ENCODE results near the gene HMGB4.

HMGB4 gene

DNA sequence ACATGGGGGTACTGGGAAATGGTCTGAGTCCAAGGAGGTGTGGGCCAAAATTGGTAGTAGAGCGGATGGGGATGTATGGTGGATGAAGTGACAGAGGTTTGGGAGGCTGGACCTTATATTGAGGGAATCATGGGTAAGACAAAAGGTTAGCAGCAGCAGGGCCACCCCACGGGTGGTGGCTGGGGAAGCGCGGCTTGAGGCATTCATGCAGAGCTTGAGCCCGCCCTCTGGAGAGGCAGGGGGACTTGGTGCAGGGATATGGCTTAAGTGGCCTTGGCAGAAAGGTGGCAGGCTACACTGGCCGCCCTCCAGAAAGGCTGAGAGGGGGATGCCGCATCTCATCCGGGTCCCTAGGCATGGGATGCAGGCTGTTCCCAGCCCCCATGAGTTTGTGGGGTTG, 31.5 kb downstream of the HMGB4 start:
- ChIA-PET POLR2A (no interaction called here), CTCF (no interaction called here)
- no peak for TF ChIP-seq L3MBTL2 (conservative IDR thresholded peaks at IDR 0.05)
- no peak for TF ChIP-seq CTBP1 (IDR thresholded peaks at IDR 0.05; ENCODE audit: borderline replicate concordance)
- TF ChIP-seq, protein P1, sequence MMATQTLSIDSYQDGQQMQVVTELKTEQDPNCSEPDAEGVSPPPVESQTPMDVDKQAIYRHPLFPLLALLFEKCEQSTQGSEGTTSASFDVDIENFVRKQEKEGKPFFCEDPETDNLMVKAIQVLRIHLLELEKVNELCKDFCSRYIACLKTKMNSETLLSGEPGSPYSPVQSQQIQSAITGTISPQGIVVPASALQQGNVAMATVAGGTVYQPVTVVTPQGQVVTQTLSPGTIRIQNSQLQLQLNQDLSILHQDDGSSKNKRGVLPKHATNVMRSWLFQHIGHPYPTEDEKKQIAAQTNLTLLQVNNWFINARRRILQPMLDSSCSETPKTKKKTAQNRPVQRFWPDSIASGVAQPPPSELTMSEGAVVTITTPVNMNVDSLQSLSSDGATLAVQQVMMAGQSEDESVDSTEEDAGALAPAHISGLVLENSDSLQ (IDR thresholded peaks at IDR 0.05), result no peak
- TF ChIP-seq HDGF (IDR thresholded peaks at IDR 0.05; ENCODE audit: borderline replicate concordance), result no peak
- TF ChIP-seq SUZ12 (IDR thresholded peaks at IDR 0.05), result no peak
- TF ChIP-seq FOXM1 (IDR thresholded peaks at IDR 0.05; ENCODE audit: borderline replicate concordance), result no peak
- no peak for TF ChIP-seq ELF4 (IDR thresholded peaks at IDR 0.05)
- no peak for TF ChIP-seq LEF1 (IDR thresholded peaks at IDR 0.05; ENCODE audit: borderline replicate concordance)
- TF ChIP-seq NFRKB (IDR thresholded peaks at IDR 0.05), result no peak
- TF ChIP-seq FOXK2 (IDR thresholded peaks at IDR 0.05), result no peak
- no peak for TF ChIP-seq TARDBP (IDR thresholded peaks at IDR 0.05)
- TF ChIP-seq BHLHE40 (IDR thresholded peaks at IDR 0.05; ENCODE audit: borderline replicate concordance), result no peak
- no peak for TF ChIP-seq ZNF384 (IDR thresholded peaks at IDR 0.05)
- no peak for TF ChIP-seq FOXA1 (IDR thresholded peaks at IDR 0.05)
- no peak for TF ChIP-seq ARNT (IDR thresholded peaks at IDR 0.05)
- TF ChIP-seq SP1 (IDR thresholded peaks at IDR 0.05), result no peak
- DNase-seq (ENCODE audit: extremely low spot score), result no peak

DNA sequence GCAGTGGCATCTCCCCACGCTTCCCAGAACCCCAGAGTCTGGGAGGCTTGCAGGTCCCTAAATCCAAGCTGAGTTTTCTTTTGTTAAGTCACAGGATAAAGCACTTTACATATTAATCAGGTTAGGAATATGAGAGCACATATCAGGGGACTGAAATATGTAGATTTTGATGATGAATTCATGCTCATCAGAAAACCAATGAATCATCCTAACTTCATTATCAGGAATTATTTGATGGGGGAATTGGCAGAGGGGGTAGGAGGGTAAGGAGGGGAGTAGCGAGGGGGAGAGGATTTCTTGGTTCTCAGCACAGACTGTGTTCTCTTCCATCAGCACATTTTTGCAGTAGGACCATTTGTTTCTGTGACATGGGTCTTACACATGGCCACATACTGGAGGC, 32.1 kb downstream of the HMGB4 start:
- no peak for TF ChIP-seq LEF1 (IDR thresholded peaks at IDR 0.05; ENCODE audit: borderline replicate concordance)
- no peak for TF ChIP-seq NFRKB (IDR thresholded peaks at IDR 0.05)
- CTCF ChIA-PET, result no interaction called here
- POLR2A ChIA-PET, result no interaction called here
- DNase-seq (ENCODE audit: extremely low spot score), result no peak

DNA sequence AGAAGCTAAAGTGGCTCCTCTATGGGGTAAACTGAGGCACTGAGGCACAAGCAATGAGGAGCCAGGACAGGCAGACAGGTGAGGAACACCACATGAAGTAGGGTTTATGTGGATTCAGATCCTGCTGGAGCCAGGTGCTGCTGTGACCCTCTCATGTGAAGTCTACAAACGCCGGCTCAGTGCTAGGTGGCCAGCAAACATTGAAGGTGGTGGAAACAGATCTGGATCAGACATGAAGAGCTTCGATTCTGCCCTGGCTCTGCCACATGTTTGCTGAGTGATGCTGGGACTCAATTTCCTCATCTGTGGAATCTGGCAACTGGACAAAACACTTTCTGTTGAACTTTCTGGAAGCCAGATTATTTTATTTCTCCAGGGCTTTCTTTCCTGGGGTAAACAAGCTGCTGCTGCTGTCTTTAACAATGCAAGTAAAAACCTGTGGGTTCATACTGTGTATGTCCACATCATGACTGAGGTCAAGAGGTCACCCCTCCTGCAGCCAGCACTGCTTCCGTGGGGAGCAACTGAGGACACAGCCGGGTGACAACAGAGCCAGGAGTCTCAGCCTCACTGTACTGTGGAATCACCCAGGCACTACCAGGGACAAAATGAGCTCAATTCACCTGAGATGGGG, 33.3 kb downstream of the HMGB4 start:
- no peak for DNase-seq (ENCODE audit: extremely low spot score)
- TF ChIP-seq TARDBP (IDR thresholded peaks at IDR 0.05) (no peak), FOXA1 (IDR thresholded peaks at IDR 0.05) (no peak), SUZ12 (IDR thresholded peaks at IDR 0.05) (no peak), HDGF (IDR thresholded peaks at IDR 0.05; ENCODE audit: borderline replicate concordance) (no peak), LEF1 (IDR thresholded peaks at IDR 0.05; ENCODE audit: borderline replicate concordance) (no peak), ZNF384 (IDR thresholded peaks at IDR 0.05) (no peak), L3MBTL2 (conservative IDR thresholded peaks at IDR 0.05) (no peak), FOXK2 (IDR thresholded peaks at IDR 0.05) (no peak), BHLHE40 (IDR thresholded peaks at IDR 0.05; ENCODE audit: borderline replicate concordance) (no peak)
- ChIA-PET CTCF (interaction anchor here (0.6 kb wide), 1 partner anchor 343 kb away, joined by 3 read pairs; no protein-coding TSS in a partner anchor), POLR2A (no interaction called here)

DNA sequence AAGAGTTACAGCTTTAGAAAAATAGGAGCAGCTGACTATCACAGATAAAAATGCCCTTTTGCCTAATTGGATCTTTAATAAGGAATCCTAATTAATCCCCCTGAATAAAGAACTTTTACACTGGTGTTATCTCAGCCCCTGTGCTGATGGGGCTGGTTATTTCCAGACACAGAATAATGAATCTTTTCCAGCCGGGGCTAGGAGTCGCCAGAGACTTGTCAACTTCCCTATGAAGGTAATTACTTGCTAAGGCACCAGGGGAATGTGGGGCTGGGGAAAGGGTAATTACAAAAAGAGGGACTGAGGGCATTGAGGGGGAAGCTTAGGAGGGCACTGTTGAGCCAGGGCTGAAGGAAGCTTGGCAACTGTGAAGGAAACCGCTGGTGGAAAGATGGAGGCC, 34.5 kb downstream of the HMGB4 start:
- CTCF ChIA-PET, result no interaction called here

DNA sequence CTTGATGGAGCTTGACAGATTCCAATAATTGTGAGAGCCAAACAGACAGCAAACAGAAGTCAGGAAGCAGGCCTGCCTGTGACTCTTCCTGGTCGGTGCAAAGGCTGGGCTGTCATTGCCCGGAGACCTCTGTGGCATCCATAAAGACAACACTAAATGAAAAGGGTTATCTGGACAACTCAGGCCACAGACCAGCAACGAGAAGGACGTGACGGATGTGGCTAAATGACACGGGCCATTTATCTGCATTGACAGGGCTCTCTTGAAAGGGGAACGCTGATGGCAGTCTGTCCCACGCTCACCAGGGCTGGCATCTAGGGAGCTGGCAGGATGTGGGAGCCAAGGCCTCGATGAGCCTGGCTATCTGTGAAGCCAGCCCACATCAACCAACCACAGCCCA, 35.0 kb downstream of the HMGB4 start:
- DNase-seq (ENCODE audit: extremely low spot score), result no peak
- no peak for TF ChIP-seq ELF4 (IDR thresholded peaks at IDR 0.05)
- TF ChIP-seq SUZ12 (IDR thresholded peaks at IDR 0.05), result no peak
- TF ChIP-seq SP1 (IDR thresholded peaks at IDR 0.05), result no peak
- no peak for TF ChIP-seq ZNF384 (IDR thresholded peaks at IDR 0.05)
- no peak for TF ChIP-seq NFRKB (IDR thresholded peaks at IDR 0.05)
- no peak for TF ChIP-seq HDGF (IDR thresholded peaks at IDR 0.05; ENCODE audit: borderline replicate concordance)
- no peak for TF ChIP-seq CTBP1 (IDR thresholded peaks at IDR 0.05; ENCODE audit: borderline replicate concordance)
- TF ChIP-seq ARNT (IDR thresholded peaks at IDR 0.05), result no peak
- no peak for TF ChIP-seq FOXK2 (IDR thresholded peaks at IDR 0.05)
- TF ChIP-seq L3MBTL2 (conservative IDR thresholded peaks at IDR 0.05), result no peak
- TF ChIP-seq FOXM1 (IDR thresholded peaks at IDR 0.05; ENCODE audit: borderline replicate concordance), result no peak
- TF ChIP-seq, protein P1 (IDR thresholded peaks at IDR 0.05), result no peak
- ChIA-PET POLR2A (no interaction called here), CTCF (no interaction called here)

More for the DNA sequence above, 34.5 kb downstream of the HMGB4 start:
- TF ChIP-seq CTBP1 (IDR thresholded peaks at IDR 0.05; ENCODE audit: borderline replicate concordance), result no peak
- TF ChIP-seq FOXA1 (IDR thresholded peaks at IDR 0.05), result no peak
- TF ChIP-seq FOXK2 (IDR thresholded peaks at IDR 0.05), result no peak
- no peak for TF ChIP-seq SP1 (IDR thresholded peaks at IDR 0.05)
- TF ChIP-seq NFRKB (IDR thresholded peaks at IDR 0.05), result no peak
- TF ChIP-seq, protein P1 (IDR thresholded peaks at IDR 0.05), result no peak
- no peak for TF ChIP-seq TARDBP (IDR thresholded peaks at IDR 0.05)
- no peak for TF ChIP-seq L3MBTL2 (conservative IDR thresholded peaks at IDR 0.05)
- TF ChIP-seq ZNF384 (IDR thresholded peaks at IDR 0.05), result no peak
- no peak for TF ChIP-seq ELF4 (IDR thresholded peaks at IDR 0.05)
- DNase-seq (ENCODE audit: extremely low spot score), result no peak
- POLR2A ChIA-PET, result no interaction called here

DNA sequence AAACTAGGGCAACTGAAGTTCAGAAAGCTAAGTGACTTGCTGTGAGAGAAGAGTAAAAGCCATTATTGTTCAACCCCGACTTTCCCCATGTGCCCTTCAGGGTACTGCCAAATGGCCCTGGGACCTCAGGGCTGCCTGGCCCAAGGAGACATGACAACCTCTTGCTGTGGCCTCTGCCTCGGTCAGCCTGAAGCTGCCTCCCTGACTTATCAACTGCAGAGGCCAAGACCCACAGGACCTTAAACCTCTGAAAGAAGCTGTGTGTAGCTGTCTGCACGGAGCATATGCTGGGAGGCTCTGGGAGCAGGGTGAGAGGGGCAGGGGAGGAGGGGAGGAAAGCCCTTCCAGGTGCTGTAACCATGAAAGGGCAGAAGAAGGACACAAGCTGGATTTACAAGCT, 35.9 kb downstream of the HMGB4 start:
- POLR2A ChIA-PET, result no interaction called here
- TF ChIP-seq ELF4 (IDR thresholded peaks at IDR 0.05), result no peak
- TF ChIP-seq ARNT (IDR thresholded peaks at IDR 0.05), result no peak
- TF ChIP-seq HDGF (IDR thresholded peaks at IDR 0.05; ENCODE audit: borderline replicate concordance), result no peak
- TF ChIP-seq FOXK2 (IDR thresholded peaks at IDR 0.05), result no peak
- no peak for TF ChIP-seq SUZ12 (IDR thresholded peaks at IDR 0.05)
- TF ChIP-seq LEF1 (IDR thresholded peaks at IDR 0.05; ENCODE audit: borderline replicate concordance), result no peak
- TF ChIP-seq FOXA1 (IDR thresholded peaks at IDR 0.05), result no peak
- TF ChIP-seq L3MBTL2 (conservative IDR thresholded peaks at IDR 0.05), result no peak
- no peak for TF ChIP-seq CTBP1 (IDR thresholded peaks at IDR 0.05; ENCODE audit: borderline replicate concordance)
- no peak for TF ChIP-seq BHLHE40 (IDR thresholded peaks at IDR 0.05; ENCODE audit: borderline replicate concordance)
- TF ChIP-seq FOXM1 (IDR thresholded peaks at IDR 0.05; ENCODE audit: borderline replicate concordance), result no peak
- TF ChIP-seq ZNF384 (IDR thresholded peaks at IDR 0.05), result no peak
- no peak for TF ChIP-seq TARDBP (IDR thresholded peaks at IDR 0.05)
- no peak for DNase-seq (ENCODE audit: extremely low spot score)
- CTCF ChIA-PET, result no interaction called here

Measured in HEK293T (cell line).